Inflammatory macrophage treated with lipopolysaccharide for 4 hours (primary cell): ENCODE data around the gene ARHGEF2.

Experiments
- DNase-seq: peaks from one replicate; pipeline ENCODE4 v3.0.0-alpha.2; 2020

ARHGEF2 gene

DNA sequence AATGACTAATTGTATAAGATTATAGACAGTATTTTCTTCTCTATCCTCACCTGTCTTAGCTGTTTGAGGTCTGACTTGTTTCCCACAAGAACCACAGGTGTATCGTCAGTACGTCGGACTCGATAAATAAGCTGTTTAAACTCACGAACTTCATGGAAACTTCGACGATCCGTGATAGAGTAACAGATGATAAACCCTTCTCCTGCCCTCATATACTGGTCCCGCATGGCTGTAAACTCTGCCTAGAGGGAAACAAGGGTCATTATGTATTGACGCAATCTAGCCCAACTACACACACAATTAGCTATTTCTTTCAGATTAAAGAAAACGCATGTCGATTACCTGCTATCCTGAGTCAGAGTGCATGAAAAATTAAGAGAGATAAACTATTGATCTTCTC lies 74.1 kb downstream of the ARHGEF2 start:
- no peak for DNase-seq

DNA sequence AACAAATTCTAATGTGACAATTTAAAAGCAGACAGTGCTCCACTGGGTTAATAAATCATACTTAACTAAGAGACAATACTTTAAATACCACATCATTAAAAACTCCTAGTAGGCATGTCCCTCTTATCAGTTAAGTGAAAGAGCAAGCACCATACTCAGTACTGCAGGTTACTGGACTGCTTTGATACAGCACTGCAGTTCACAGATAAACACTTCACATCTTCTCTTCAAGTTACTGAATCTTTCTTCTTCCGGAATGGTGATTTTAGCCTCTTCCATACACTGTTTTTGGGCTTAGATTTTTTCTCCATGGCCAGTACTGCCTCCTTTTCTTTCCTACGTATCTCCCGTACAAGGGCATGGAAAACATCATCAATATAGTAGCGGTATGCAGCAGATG lies 78.2 kb downstream of the ARHGEF2 start:
- DNase-seq: no peak

DNA sequence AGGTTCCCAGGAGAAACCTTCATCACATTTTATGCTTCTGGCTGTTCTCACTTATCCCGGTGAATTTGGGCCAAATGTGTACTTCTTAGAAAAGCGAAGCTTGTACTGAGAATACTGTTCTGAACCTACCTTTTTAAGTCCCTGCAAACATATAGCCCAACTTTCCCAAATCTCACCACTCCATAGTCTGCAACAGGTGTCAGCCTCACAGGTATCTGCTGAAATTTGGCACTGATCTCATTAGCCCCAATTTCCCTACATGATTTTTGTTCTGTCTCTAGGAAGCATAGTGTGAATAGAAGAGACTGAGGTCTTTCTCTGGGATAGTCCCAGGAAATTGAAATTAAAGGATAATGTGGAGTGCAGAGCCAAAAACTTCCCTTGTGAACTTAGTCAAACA lies 78.7 kb downstream of the ARHGEF2 start:
- DNase-seq: no peak

DNA sequence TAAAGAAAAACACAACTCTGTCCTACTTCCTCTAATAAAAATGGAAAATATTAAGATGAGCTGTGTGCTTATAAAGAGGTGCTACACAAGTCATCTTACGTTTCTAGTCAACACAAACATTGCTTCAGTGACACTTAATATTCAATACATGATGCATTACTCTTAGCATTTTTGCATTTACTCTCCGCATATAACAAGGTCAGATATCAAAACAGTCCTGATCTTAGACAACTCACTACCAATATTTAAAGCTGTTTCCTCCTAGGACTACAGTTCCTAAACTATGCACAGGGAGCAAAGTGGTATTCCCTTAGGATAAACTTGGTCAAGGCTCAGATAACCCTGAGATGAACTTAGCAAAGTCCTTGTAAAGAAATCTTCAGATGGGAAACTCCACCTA lies 79.5 kb downstream of the ARHGEF2 start:
- DNase-seq: no peak

DNA sequence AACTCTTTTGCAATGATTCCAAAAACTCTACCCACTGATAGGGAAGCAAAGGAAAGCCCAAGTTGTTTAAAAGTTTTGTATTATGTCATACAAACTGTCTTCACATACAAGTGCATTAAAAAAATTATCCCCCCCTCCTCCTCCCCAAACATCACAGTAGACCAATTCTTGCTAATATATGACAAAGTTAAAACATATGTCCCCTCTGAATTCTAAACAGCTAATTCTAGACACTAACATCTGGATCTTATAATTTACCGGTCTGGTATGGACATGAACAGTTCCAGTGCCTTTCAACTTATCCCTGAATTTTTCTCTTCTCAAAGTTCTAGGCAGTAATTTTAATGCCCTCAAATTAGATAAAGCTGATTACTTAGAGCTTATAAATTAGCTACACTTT lies 80.6 kb downstream of the ARHGEF2 start:
- no peak for DNase-seq
